SK-N-MC (cell line): ENCODE measurements around the gene ATG4B.

Experiments used
- DNase-seq: peaks from one replicate; pipeline ENCODE4 v3.0.0-alpha.2; 2011; ENCODE audit warnings: low read depth, low spot score
- H3K27ac ChIP-seq: fragments of 200-600 bp; sonication (generic); 2 replicates; pipeline ENCODE4 v1.5.1; 2016; ENCODE audit warnings: mixed run types
- H3K36me3 ChIP-seq: fragments of 200-600 bp; sonication (generic); 2 replicates; pipeline ENCODE4 v1.6.1; 2017; ENCODE audit warnings: antibody characterized with exemption, low read length, mixed read lengths; ENCODE audit not compliant: insufficient read depth
- H3K4me3 ChIP-seq: fragments of 200-600 bp; sonication (generic); 2 replicates; pipeline ENCODE4 v1.5.1; 2016
- H3K9ac ChIP-seq: fragments of 200-600 bp; sonication (generic); 2 replicates; pipeline ENCODE4 v1.8.0; 2017; ENCODE audit warnings: mixed run types, mixed read lengths; ENCODE audit not compliant: insufficient read length
- H3K9me3 ChIP-seq: fragments of 200-600 bp; sonication (generic); 2 replicates; pipeline ENCODE4 v1.6.1; 2017; ENCODE audit warnings: low read depth, mild to moderate bottlenecking, antibody characterized with exemption, low read length, moderate library complexity, mixed read lengths
- EZH2 ChIP-seq: fragments of 200-600 bp; sonication (generic); IDR thresholded peaks from one replicate; pipeline ENCODE4 v1.6.1; 2017; ENCODE audit warnings: antibody characterized with exemption
- FOXP2 ChIP-seq: optimal IDR thresholded peaks from 2 replicates; pipeline ENCODE3; 2011; ENCODE audit warnings: mild to moderate bottlenecking, moderate library complexity; ENCODE audit not compliant: insufficient read depth; ENCODE audit errors: extremely low read length, control extremely low read depth
- POLR2AphosphoS5 ChIP-seq: IDR thresholded peaks from 2 replicates; pipeline ENCODE4 v1.6.1; 2012; ENCODE audit warnings: mild to moderate bottlenecking, low read depth, low read length, borderline replicate concordance

ATG4B gene

GRCh38 chr2:241665731-241666440, 28.4 kb downstream of the ATG4B start:
- no peak for TF ChIP-seq POLR2AphosphoS5
- TF ChIP-seq EZH2, result no peak
- no peak for TF ChIP-seq FOXP2
- no peak for DNase-seq
- no peak overlapping the region for H3K27ac ChIP-seq
- no peaks in the 10 kb centered on the region for H3K9me3 ChIP-seq
- no peak overlapping the region for H3K9ac ChIP-seq
- peaks cover 5% of the 10 kb centered on the region; the same call in 1 of the 2 replicates for H3K36me3 ChIP-seq
- H3K4me3 ChIP-seq, result no peak overlapping the region

GRCh38 chr2:241666627-241667400, 29.3 kb downstream of the ATG4B start:
- DNase-seq, result no peak
- no peak for TF ChIP-seq FOXP2
- no peak for TF ChIP-seq EZH2
- no peak for TF ChIP-seq POLR2AphosphoS5
- no peaks in the 10 kb centered on the region for H3K9me3 ChIP-seq
- no peak overlapping the region for H3K27ac ChIP-seq
- H3K36me3 ChIP-seq, result peaks cover 5% of the 10 kb centered on the region; the same call in 1 of the 2 replicates
- H3K9ac ChIP-seq, result no peak overlapping the region
- no peak overlapping the region for H3K4me3 ChIP-seq

GRCh38 chr2:241668354-241668753, 30.9 kb downstream of the ATG4B start:
- no peak overlapping the region for H3K27ac ChIP-seq
- no peak overlapping the region for H3K9ac ChIP-seq
- H3K4me3 ChIP-seq, result no peak overlapping the region
- peaks cover 5% of the 10 kb centered on the region; the same call in 1 of the 2 replicates for H3K36me3 ChIP-seq
- H3K9me3 ChIP-seq, result no peaks in the 10 kb centered on the region
- no peak for DNase-seq
- no peak for TF ChIP-seq EZH2
- no peak for TF ChIP-seq FOXP2
- TF ChIP-seq POLR2AphosphoS5, result no peak

GRCh38 chr2:241668839-241669238, 31.3 kb downstream of the ATG4B start:
- H3K4me3 ChIP-seq, result no peak overlapping the region
- peaks cover 5% of the 10 kb centered on the region; the same call in 1 of the 2 replicates for H3K36me3 ChIP-seq
- H3K27ac ChIP-seq, result no peak overlapping the region
- H3K9ac ChIP-seq, result no peak overlapping the region
- no peaks in the 10 kb centered on the region for H3K9me3 ChIP-seq
- TF ChIP-seq FOXP2 (no peak), EZH2 (no peak), POLR2AphosphoS5 (no peak)
- no peak for DNase-seq

- no peaks in the 10 kb centered on the region for H3K9me3 ChIP-seq
- no peak for DNase-seq
- H3K36me3 ChIP-seq, result peaks cover 7% of the 10 kb centered on the region; the same call in 1 of the 2 replicates
- no peak overlapping the region for H3K4me3 ChIP-seq
- TF ChIP-seq FOXP2 (no peak), EZH2 (no peak), POLR2AphosphoS5 (no peak)
- H3K9ac ChIP-seq, result no peak overlapping the region
- no peak overlapping the region for H3K27ac ChIP-seq
Observed at GRCh38 chr2:241670333-241671110, 33.0 kb downstream of the ATG4B start.

GRCh38 chr2:241671457-241672240, 34.2 kb downstream of the ATG4B start:
- TF ChIP-seq FOXP2 (no peak), EZH2 (no peak), POLR2AphosphoS5 (no peak)
- Histone ChIP-seq H3K27ac (no peak overlapping the region), H3K4me3 (no peak overlapping the region), H3K36me3 (peaks cover 15% of the 10 kb centered on the region; the same call in 1 of the 2 replicates), H3K9ac (no peak overlapping the region), H3K9me3 (no peaks in the 10 kb centered on the region)
- no peak for DNase-seq

- H3K9me3 ChIP-seq, result no peaks in the 10 kb centered on the region
- no peak overlapping the region for H3K9ac ChIP-seq
- DNase-seq, result no peak
- no peak for TF ChIP-seq FOXP2
- no peak overlapping the region for H3K27ac ChIP-seq
- peaks cover 24% of the 10 kb centered on the region; the same call in 1 of the 2 replicates for H3K36me3 ChIP-seq
- H3K4me3 ChIP-seq, result no peak overlapping the region
Observed at GRCh38 chr2:241672243-241673188, 35.0 kb downstream of the ATG4B start.
